GM12878 (cell line): ENCODE measurements around the gene STK39. TPM values are rescaled to one million over a fixed set of nuclear protein-coding genes. Genes with fewer than 3 reads are reported as not detected.

ENCODE experiments used
- PRDM15 ChIP-seq: fragments of 450-650 bp; formaldehyde crosslinking; IDR thresholded peaks from 2 replicates; pipeline ENCODE4 v1.4.0; 2020; ENCODE audit warnings: mild to moderate bottlenecking, moderate library complexity
- REST ChIP-seq: IDR thresholded peaks from 2 replicates; pipeline ENCODE4 v1.6.1; 2012; ENCODE audit warnings: mild to moderate bottlenecking, low read depth, low read length
- SPI1 ChIP-seq: IDR thresholded peaks from 2 replicates; pipeline ENCODE4 v1.6.1; 2011; ENCODE audit warnings: low read depth, mild to moderate bottlenecking, low read length, moderate library complexity, borderline replicate concordance; ENCODE audit not compliant: insufficient read depth
- USF1 ChIP-seq: IDR thresholded peaks from 2 replicates; pipeline ENCODE4 v1.6.1; 2011; ENCODE audit warnings: borderline replicate concordance, low read depth, mild to moderate bottlenecking, moderate library complexity, mixed read lengths, low read length; ENCODE audit not compliant: insufficient read depth; ENCODE audit errors: extremely low read length
- polyA plus RNA-seq, 11 experiments: library from polyadenylated mRNA; depleted of rRNA in 4 of 11; unstranded in 6 of 11; stranded (reverse) in 5 of 11; fragments of >200 nt; fragmentation: Nextera tagmentation in 4 of 11; fragmentation: Illumina TruSeq in 1 of 11; extraction: Ambion mirVana in 4 of 11; extraction: Trizol in 1 of 11; gene quantifications; 1 replicate in 1 of 11; 2 replicates in 10 of 11; pipeline versions ENCODE4 v1.2.1 to v1.2.3, GENCODE V29; 2011 to 2016; ENCODE audit warnings: inconsistent platforms in 2 of 11, missing spikeins in 2 of 11, low read depth in 1 of 11
- total RNA-seq, 4 experiments: library from RNA; depleted of rRNA in 3 of 4; stranded (reverse); fragments of >200 nt in 3 of 4; fragmentation: Illumina TruSeq in 1 of 4; extraction: Trizol in 1 of 4; gene quantifications; 2 replicates each; pipeline versions ENCODE4 v1.2.1 to v1.2.3, GENCODE V29; 2013 to 2021

STK39 gene
- total and polyA plus RNA-seq, 10 of the 15 experiments (the other 5 are each of a cell fraction or from before 2014, with no cell fraction given): 0.03 to 0.21 (median 0.07) TPM; not detected in 5

- TF ChIP-seq REST (no peak), PRDM15 (no peak), SPI1 (no peak), USF1 (no peak)
Observed at GRCh38 chr2:167966937-167967913, 280.2 kb downstream of the STK39 start (continued).
